Measurements from ENCODE around the gene MRPL34. TPM values are rescaled to one million over a fixed set of nuclear protein-coding genes. Genes with fewer than 3 reads are reported as not detected.
A peak's percentile ranks its signal among the peaks of the same experiment; 100 is the strongest.

The MRPL34 gene
- total and polyA plus RNA-seq, 9 of the 15 experiments (the other 6 are each of a cell fraction or from before 2014, with no cell fraction given), result 11.5 to 256 (median 72.5) TPM

- TF ChIP-seq BCLAF1 (IDR thresholded peaks at IDR 0.05; ENCODE audit: borderline replicate concordance in 1 of 2, control insufficient read depth in 1 of 2, low read depth in 2 of 2, low read length in 1 of 2), result no peak
- TF ChIP-seq POLR2AphosphoS2 (IDR thresholded peaks at IDR 0.05; ENCODE audit: low read length), result no peak
- peak; percentile 39; the same call in 1 of the 2 replicates for TF ChIP-seq POLR2G (IDR thresholded peaks at IDR 0.05; ENCODE audit: low read depth, low read length)
- TF ChIP-seq ZNF785 (CRISPR knock-in tag; IDR thresholded peaks at IDR 0.05), result no peak
- TF ChIP-seq KAT2B (IDR thresholded peaks at IDR 0.05; ENCODE audit: low read depth, low read length), result no peak
- TF ChIP-seq CAMTA2 (CRISPR knock-in tag; conservative IDR thresholded peaks at IDR 0.05), result no peak
- TF ChIP-seq TEAD1 (CRISPR knock-in tag; IDR thresholded peaks at IDR 0.05), result no peak
- TF ChIP-seq THAP12 (CRISPR knock-in tag; IDR thresholded peaks at IDR 0.05), result no peak
- no peak for TF ChIP-seq RAD51 (IDR thresholded peaks at IDR 0.05; ENCODE audit: borderline replicate concordance, low read depth)
- peak; percentile 82; the same call in 1 of the 2 replicates for TF ChIP-seq TARDBP (IDR thresholded peaks at IDR 0.05)
- no peak for TF ChIP-seq ZNF316 (IDR thresholded peaks at IDR 0.05)
These were observed 44.8 kb upstream of the MRPL34 start (continued) for GRCh38 chr19:17260842-17261325.

All from K562 (cell line).